SK-N-SH (cell line): ENCODE data around the gene KCNIP4. TPM values are rescaled to one million over a fixed set of nuclear protein-coding genes. Genes with fewer than 3 reads are reported as not detected.

Source experiments
- CTCF ChIA-PET: fragments of 300-600, 350-600 bp; formaldehyde crosslinking; extraction: SDS; loops from one replicate; lab custom pipeline; 2021; lab: Yijun Ruan, JAX
- POLR2A ChIA-PET: fragments of 350-600 bp; sonication (Branson Sonifier 250); formaldehyde crosslinking; extraction: SDS; loops from one replicate; lab custom pipeline; 2020; ENCODE audit warnings: antibody characterized with exemption, inconsistent platforms; lab: Yijun Ruan, JAX
- DNase-seq: peaks from one replicate; pipeline ENCODE4 v3.0.0; 2012
- H2AFZ ChIP-seq: fragments of 200-600 bp; sonication (generic); 2 replicates; pipeline ENCODE4 v1.8.1; 2016; ENCODE audit warnings: antibody characterized with exemption, mild to moderate bottlenecking, low read depth
- H3F3A ChIP-seq: fragments of 200-600 bp; sonication (generic); replicated peaks from 2 replicates; pipeline ENCODE3; 2016; ENCODE audit warnings: antibody characterized with exemption, mild to moderate bottlenecking; ENCODE audit not compliant: insufficient read depth
- H3K27ac ChIP-seq, 2 experiments: fragments of 200-500 bp in 1 of 2; fragments of 200-600 bp in 1 of 2; sonication (Bioruptor generic) in 1 of 2; sonication (generic), shearing (Covaris generic) in 1 of 2; 2 replicates each; pipeline versions ENCODE4 v1.5.1 to v1.6.1; 2014 to 2016; ENCODE audit warnings: low read depth in 2 of 2, inconsistent platforms in 1 of 2, low read length in 1 of 2, mild to moderate bottlenecking in 1 of 2, mixed read lengths in 1 of 2
- H3K27me3 ChIP-seq: fragments of 200-600 bp; sonication (generic), shearing (Covaris generic); 2 replicates; pipeline ENCODE4 v1.6.1; 2016; ENCODE audit warnings: mixed run types; ENCODE audit not compliant: insufficient read depth
- H3K36me3 ChIP-seq, 2 experiments: fragments of 200-500 bp in 1 of 2; fragments of 200-600 bp in 1 of 2; sonication (Bioruptor generic) in 1 of 2; sonication (generic) in 1 of 2; replicated peaks in 1 of 2; 2 replicates each; pipeline versions ENCODE3 to v1.5.1; 2014 to 2016; ENCODE audit warnings: low read length in 1 of 2, mild to moderate bottlenecking in 1 of 2; ENCODE audit not compliant: insufficient read depth in 2 of 2, control insufficient read depth in 1 of 2
- H3K4me1 ChIP-seq, 2 experiments: fragments of 200-500 bp in 1 of 2; fragments of 200-600 bp in 1 of 2; sonication (Bioruptor generic) in 1 of 2; sonication (generic), shearing (Covaris generic) in 1 of 2; 2 replicates each; pipeline versions ENCODE4 v1.5.1 to v1.6.1; 2014 to 2016; ENCODE audit warnings: low read depth in 1 of 2, low read length in 1 of 2, mixed run types in 1 of 2; ENCODE audit not compliant: insufficient read depth in 2 of 2, control insufficient read depth in 1 of 2
- H3K4me2 ChIP-seq: fragments of 200-600 bp; sonication (generic), shearing (Covaris generic); 2 replicates; pipeline ENCODE4 v1.6.1; 2017; ENCODE audit warnings: mixed run types
- H3K4me3 ChIP-seq, 2 experiments: fragments of 200-500 bp in 1 of 2; fragments of 200-600 bp in 1 of 2; sonication (Bioruptor generic) in 1 of 2; sonication (generic), shearing (Covaris generic) in 1 of 2; 2 replicates each; pipeline versions ENCODE4 v1.5.1 to v1.8.1; 2014 to 2016; ENCODE audit warnings: low read depth in 2 of 2, inconsistent platforms in 1 of 2, low read length in 1 of 2, mild to moderate bottlenecking in 1 of 2, mixed read lengths in 1 of 2, moderate library complexity in 1 of 2
- H3K79me2 ChIP-seq: fragments of 200-600 bp; sonication (generic); 2 replicates; pipeline ENCODE4 v1.8.1; 2017; ENCODE audit warnings: mild to moderate bottlenecking; ENCODE audit not compliant: insufficient read depth
- H3K9ac ChIP-seq: fragments of 200-600 bp; sonication (generic); 2 replicates; pipeline ENCODE4 v1.6.1; 2017; ENCODE audit warnings: mixed run types
- H3K9me2 ChIP-seq: fragments of 200-600 bp; sonication (generic); 2 replicates; pipeline ENCODE4 v1.6.1; 2017; ENCODE audit warnings: mixed run types
- H3K9me3 ChIP-seq: fragments of 200-600 bp; sonication (generic); 2 replicates; pipeline ENCODE4 v1.6.1; 2017; ENCODE audit warnings: mixed run types, mild to moderate bottlenecking, moderate library complexity
- H4K20me1 ChIP-seq: fragments of 200-600 bp; sonication (generic); 2 replicates; pipeline ENCODE4 v1.6.1; 2017; ENCODE audit warnings: mild to moderate bottlenecking, mixed run types; ENCODE audit not compliant: insufficient read depth
- CHD2 ChIP-seq: fragments of 150-350 bp; IDR thresholded peaks from 2 replicates; pipeline ENCODE4 v1.6.1; 2018; ENCODE audit warnings: low read length; ENCODE audit not compliant: partially characterized antibody
- CTCF ChIP-seq: fragments of 200-600 bp; sonication (generic); IDR thresholded peaks from 2 replicates; pipeline ENCODE4 v1.6.1; 2017; ENCODE audit warnings: antibody characterized with exemption, mild to moderate bottlenecking, moderate library complexity
- ELF1 ChIP-seq: IDR thresholded peaks from 2 replicates; pipeline ENCODE4 v1.4.0; 2012
- EP300 ChIP-seq, 2 experiments: IDR thresholded peaks; 2 replicates each; pipeline versions ENCODE4 v1.4.0 to v1.6.1; 2012; ENCODE audit warnings: borderline replicate concordance in 1 of 2, low read depth in 1 of 2, low read length in 1 of 2
- FOXJ3 ChIP-seq: sonication (generic); formaldehyde crosslinking; IDR thresholded peaks from 2 replicates; pipeline ENCODE4 v1.5.1; 2020; ENCODE audit warnings: mild to moderate bottlenecking, missing genetic modification reagents
- GABPA ChIP-seq: IDR thresholded peaks from 2 replicates; pipeline ENCODE4 v1.4.0; 2012; ENCODE audit warnings: low read depth, mild to moderate bottlenecking
- GATA2 ChIP-seq: sonication (generic); formaldehyde crosslinking; IDR thresholded peaks from 2 replicates; pipeline ENCODE4 v1.5.0; 2020; ENCODE audit warnings: mild to moderate bottlenecking, missing genetic modification reagents
- JUND ChIP-seq: IDR thresholded peaks from 2 replicates; pipeline ENCODE4 v1.4.0; 2012
- MEF2A ChIP-seq: IDR thresholded peaks from 2 replicates; pipeline ENCODE4 v1.4.0; 2012; ENCODE audit warnings: low read depth, borderline replicate concordance
- MXI1 ChIP-seq: IDR thresholded peaks from 2 replicates; pipeline ENCODE4 v1.6.1; 2012; ENCODE audit warnings: mild to moderate bottlenecking, low read depth, low read length, improper control_type of control experiment
- POLR2AphosphoS5 ChIP-seq: IDR thresholded peaks from 2 replicates; pipeline ENCODE4 v1.6.1; 2012; ENCODE audit warnings: low read depth, low read length
- RAD21 ChIP-seq: IDR thresholded peaks from 2 replicates; pipeline ENCODE4 v1.6.1; 2012; ENCODE audit warnings: mild to moderate bottlenecking, low read length
- RCOR1 ChIP-seq: fragments of 150-350 bp; IDR thresholded peaks from 2 replicates; pipeline ENCODE4 v1.6.1; 2017; ENCODE audit warnings: antibody characterized with exemption, low read length
- TCF12 ChIP-seq: IDR thresholded peaks from 2 replicates; pipeline ENCODE4 v1.4.0; 2012
- TEAD4 ChIP-seq: IDR thresholded peaks from 2 replicates; pipeline ENCODE4 v1.4.0; 2012; ENCODE audit warnings: mild to moderate bottlenecking, borderline replicate concordance; ENCODE audit not compliant: insufficient read depth
- USF2 ChIP-seq: fragments of 150-350 bp; IDR thresholded peaks from 2 replicates; pipeline ENCODE4 v1.6.1; 2017; ENCODE audit warnings: antibody characterized with exemption, low read length, low read depth, borderline replicate concordance
- YY1 ChIP-seq: IDR thresholded peaks from 2 replicates; pipeline ENCODE4 v1.4.0; 2012; ENCODE audit warnings: low read depth, mild to moderate bottlenecking
- WGBS: methylation state at CpG from one replicate; pipeline ENCODE4 v1.1.6; 2017; ENCODE audit warnings: low lambda C conversion rate; 5-methylcytosine and 5-hydroxymethylcytosine counted together
- polyA plus RNA-seq, 3 experiments: library from polyadenylated mRNA; depleted of rRNA; stranded (reverse); fragments of >200 nt; gene quantifications; 2 replicates each; pipeline ENCODE4 v1.2.3, GENCODE V29; 2012
- TF ChIP-seq, protein P1 (sequence below): IDR thresholded peaks from 2 replicates; pipeline ENCODE4 v1.6.1; 2012; ENCODE audit warnings: mild to moderate bottlenecking, low read depth, low read length, moderate library complexity

KCNIP4 gene
- polyA plus RNA-seq, 1 of the 3 experiments (the other 2 are of a cell fraction) = 0.18 TPM

DNA sequence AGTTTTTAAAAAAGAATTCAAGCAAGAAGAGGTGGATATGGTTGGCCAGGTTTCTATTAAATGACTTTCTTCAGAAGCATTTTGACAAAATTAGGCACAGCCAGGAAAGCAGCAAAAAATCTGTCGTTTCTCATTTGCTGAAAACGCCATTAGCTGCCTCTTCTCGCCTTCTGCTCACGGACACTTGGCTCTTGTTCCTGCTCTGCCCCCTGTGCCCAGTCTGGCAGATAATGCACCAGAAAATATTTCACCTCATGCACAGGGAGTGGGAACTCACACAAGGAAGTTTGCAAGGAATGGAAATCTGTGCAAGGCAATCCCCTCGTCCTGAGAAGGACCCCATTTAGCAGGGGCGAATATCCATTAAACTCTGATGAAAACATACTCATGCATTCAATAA lies 988.3 kb downstream of the KCNIP4 start:
- no peaks in the 10 kb centered on the region for H3K9me3 ChIP-seq
- 58% methylated on average over 6 of the region's 6 CpGs for WGBS
- H3K9me2 ChIP-seq = no peaks in the 10 kb centered on the region
- no peak overlapping the region for H2AFZ ChIP-seq
- no peak overlapping the region for H3K27ac ChIP-seq
- TF ChIP-seq YY1 (no peak), POLR2AphosphoS5 (no peak), TCF12 (no peak), MEF2A (no peak), GATA2 (CRISPR knock-in tag) (no peak), ELF1 (no peak), TEAD4 (no peak), RAD21 (no peak), USF2 (no peak), MXI1 (no peak), RCOR1 (no peak), GABPA (no peak), EP300 (IDR thresholded peaks at IDR 0.05; ENCODE audit: borderline replicate concordance in 1 of 2, low read depth in 1 of 2, low read length in 1 of 2) (no peak)
- TF ChIP-seq, protein P1, sequence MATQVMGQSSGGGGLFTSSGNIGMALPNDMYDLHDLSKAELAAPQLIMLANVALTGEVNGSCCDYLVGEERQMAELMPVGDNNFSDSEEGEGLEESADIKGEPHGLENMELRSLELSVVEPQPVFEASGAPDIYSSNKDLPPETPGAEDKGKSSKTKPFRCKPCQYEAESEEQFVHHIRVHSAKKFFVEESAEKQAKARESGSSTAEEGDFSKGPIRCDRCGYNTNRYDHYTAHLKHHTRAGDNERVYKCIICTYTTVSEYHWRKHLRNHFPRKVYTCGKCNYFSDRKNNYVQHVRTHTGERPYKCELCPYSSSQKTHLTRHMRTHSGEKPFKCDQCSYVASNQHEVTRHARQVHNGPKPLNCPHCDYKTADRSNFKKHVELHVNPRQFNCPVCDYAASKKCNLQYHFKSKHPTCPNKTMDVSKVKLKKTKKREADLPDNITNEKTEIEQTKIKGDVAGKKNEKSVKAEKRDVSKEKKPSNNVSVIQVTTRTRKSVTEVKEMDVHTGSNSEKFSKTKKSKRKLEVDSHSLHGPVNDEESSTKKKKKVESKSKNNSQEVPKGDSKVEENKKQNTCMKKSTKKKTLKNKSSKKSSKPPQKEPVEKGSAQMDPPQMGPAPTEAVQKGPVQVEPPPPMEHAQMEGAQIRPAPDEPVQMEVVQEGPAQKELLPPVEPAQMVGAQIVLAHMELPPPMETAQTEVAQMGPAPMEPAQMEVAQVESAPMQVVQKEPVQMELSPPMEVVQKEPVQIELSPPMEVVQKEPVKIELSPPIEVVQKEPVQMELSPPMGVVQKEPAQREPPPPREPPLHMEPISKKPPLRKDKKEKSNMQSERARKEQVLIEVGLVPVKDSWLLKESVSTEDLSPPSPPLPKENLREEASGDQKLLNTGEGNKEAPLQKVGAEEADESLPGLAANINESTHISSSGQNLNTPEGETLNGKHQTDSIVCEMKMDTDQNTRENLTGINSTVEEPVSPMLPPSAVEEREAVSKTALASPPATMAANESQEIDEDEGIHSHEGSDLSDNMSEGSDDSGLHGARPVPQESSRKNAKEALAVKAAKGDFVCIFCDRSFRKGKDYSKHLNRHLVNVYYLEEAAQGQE = no peak
- ChIA-PET POLR2A (no interaction called here), CTCF (no interaction called here)
- H3K36me3 ChIP-seq = no peaks in the 10 kb centered on the region
- H4K20me1 ChIP-seq = no peaks in the 10 kb centered on the region
- H3K4me2 ChIP-seq = no peak overlapping the region
- no peaks in the 10 kb centered on the region for H3F3A ChIP-seq
- DNase-seq = no peak
- no peaks in the 10 kb centered on the region; a peak in 2 of 4 replicates for H3K4me1 ChIP-seq
- H3K9ac ChIP-seq = no peak overlapping the region
- no peak overlapping the region for H3K4me3 ChIP-seq
- no peaks in the 10 kb centered on the region for H3K79me2 ChIP-seq
- H3K27me3 ChIP-seq = no peaks in the 10 kb centered on the region

GRCh38 chr4:20954541-20954940 lies 994.0 kb downstream of the KCNIP4 start:
- no peaks in the 10 kb centered on the region for H4K20me1 ChIP-seq
- no peak overlapping the region for H2AFZ ChIP-seq
- no peaks in the 10 kb centered on the region for H3K27me3 ChIP-seq
- no peak overlapping the region for H3K9ac ChIP-seq
- no peaks in the 10 kb centered on the region for H3K9me2 ChIP-seq
- 15% methylated on average over 5 of the region's 5 CpGs for WGBS
- H3K9me3 ChIP-seq = no peaks in the 10 kb centered on the region
- peak; percentile 58 for DNase-seq
- POLR2A ChIA-PET = no interaction called here
- H3K36me3 ChIP-seq = no peaks in the 10 kb centered on the region
- TF ChIP-seq CHD2 (peak; percentile 67), EP300 (IDR thresholded peaks at IDR 0.05; ENCODE audit: borderline replicate concordance in 1 of 2, low read depth in 1 of 2, low read length in 1 of 2) (peak in 1 of 2 experiments; percentile 92; a peak in 2 of 4 replicates), TEAD4 (0 out of 2 replicates have a peak, but pooled peaks have one; percentile 22), FOXJ3 (CRISPR knock-in tag) (peak; percentile 51; the same call in 1 of the 2 replicates), CTCF (no peak), JUND (no peak), TCF12 (peak; percentile 53; the same call in 1 of the 2 replicates), GATA2 (CRISPR knock-in tag) (peak; percentile 83), RCOR1 (peak; percentile 94)
- H3K4me1 ChIP-seq = peaks cover 0 to 7% of the 10 kb centered on the region in 2 experiments; a peak in 2 of 4 replicates
- H3K4me3 ChIP-seq = no peak overlapping the region
- no peak overlapping the region for H3K4me2 ChIP-seq
- no peaks in the 10 kb centered on the region for H3F3A ChIP-seq
- no peaks in the 10 kb centered on the region for H3K79me2 ChIP-seq
- peak overlapping the region in 1 of 2 experiments; percentile 69; a peak in 2 of 4 replicates for H3K27ac ChIP-seq
- CTCF ChIA-PET = interaction anchor here (0.7 kb wide), 1 partner anchor 515 kb away, joined by 3 read pairs; no protein-coding TSS in a partner anchor
